ENCODE data around the gene ZNF808.
"Not testable (repeated sequence)": the region's sequence is repeated elsewhere in the genome, so short reads cannot be mapped to it uniquely, and the experiment has no call there.

Gene ZNF808

GRCh38 chr19:52535771-52536447 lies 8.4 kb downstream of the ZNF808 start:
- peak; percentile 81 to 83 for DNase-seq (ENCODE audit: low read depth in 2 of 2)

- DNase-seq (ENCODE audit: low read depth in 2 of 2): no peak
These were observed 9.0 kb downstream of the ZNF808 start for GRCh38 chr19:52536448-52536800.

- not testable (repeated sequence) for DNase-seq (ENCODE audit: low read depth in 2 of 2)
These were observed 11.3 kb downstream of the ZNF808 start for GRCh38 chr19:52538815-52539214.

GRCh38 chr19:52541176-52541575 lies 13.7 kb downstream of the ZNF808 start:
- DNase-seq (ENCODE audit: low read depth in 2 of 2): not testable (repeated sequence)

GRCh38 chr19:52541608-52542007 lies 14.1 kb downstream of the ZNF808 start:
- DNase-seq (ENCODE audit: low read depth in 2 of 2): no peak

- DNase-seq (ENCODE audit: low read depth in 2 of 2): not testable (repeated sequence)
These were observed 15.1 kb downstream of the ZNF808 start for GRCh38 chr19:52542541-52542940.

- DNase-seq (ENCODE audit: low read depth in 2 of 2): peak in 1 of 2 donors; percentile 15
These were observed 15.7 kb downstream of the ZNF808 start for GRCh38 chr19:52542984-52543664.

GRCh38 chr19:52554216-52554971 lies 26.9 kb downstream of the ZNF808 start:
- DNase-seq (ENCODE audit: low read depth in 2 of 2): no peak

GRCh38 chr19:52557231-52557995 lies 29.9 kb downstream of the ZNF808 start:
- no peak for DNase-seq (ENCODE audit: low read depth in 2 of 2)

- not testable (repeated sequence) for DNase-seq (ENCODE audit: low read depth in 2 of 2)
These were observed 31.4 kb downstream of the ZNF808 start for GRCh38 chr19:52558732-52559445.

GRCh38 chr19:52561611-52562010 lies 34.1 kb downstream of the ZNF808 start:
- not testable (repeated sequence) for DNase-seq (ENCODE audit: low read depth in 2 of 2)

GRCh38 chr19:52566121-52566520 lies 38.7 kb downstream of the ZNF808 start:
- no peak for DNase-seq (ENCODE audit: low read depth in 2 of 2)

- DNase-seq (ENCODE audit: low read depth in 2 of 2): no peak
These were observed 39.1 kb downstream of the ZNF808 start for GRCh38 chr19:52566588-52566987.

- DNase-seq (ENCODE audit: low read depth in 2 of 2): no peak
These were observed 40.5 kb downstream of the ZNF808 start for GRCh38 chr19:52567921-52568320.

GRCh38 chr19:52569638-52569999 lies 42.2 kb downstream of the ZNF808 start:
- not testable (repeated sequence) for DNase-seq (ENCODE audit: low read depth in 2 of 2)

GRCh38 chr19:52570000-52570861 lies 42.8 kb downstream of the ZNF808 start, which contains the start of gene ZNF701:
Gene ZNF701 (plus strand): TSS chr19:52570287. CDS start chr19:52574148, 3,861 bp downstream.
- DNase-seq (ENCODE audit: low read depth in 2 of 2): peak; percentile 88 to 91

- DNase-seq (ENCODE audit: low read depth in 2 of 2): no peak
These were observed 57.4 kb downstream of the ZNF808 start for GRCh38 chr19:52584736-52585440.

- DNase-seq (ENCODE audit: low read depth in 2 of 2): no peak
These were observed 58.1 kb downstream of the ZNF808 start for GRCh38 chr19:52585604-52586003.

- DNase-seq (ENCODE audit: low read depth in 2 of 2): no peak
These were observed 63.3 kb downstream of the ZNF808 start for GRCh38 chr19:52590728-52591127.

GRCh38 chr19:52592301-52592700 lies 64.8 kb downstream of the ZNF808 start:
- no peak for DNase-seq (ENCODE audit: low read depth in 2 of 2)
